Vagina (tissue), 2 donors: ENCODE results near the gene IL1F10. TPM values are rescaled to one million over a fixed set of nuclear protein-coding genes. Genes with fewer than 3 reads are reported as not detected.

ENCODE experiments used
- DNase-seq, 2 donors: peaks; one replicate each; pipeline ENCODE4 v3.0.0-alpha.2; 2017; ENCODE audit errors: extremely low spot score in 2 of 2
- H3K27ac ChIP-seq: fragments of 200-600 bp; sonication (generic); one replicate; pipeline ENCODE4 v1.5.1; 2019
- H3K27me3 ChIP-seq: fragments of 200-600 bp; sonication (generic); one replicate; pipeline ENCODE4 v1.5.1; 2019
- H3K36me3 ChIP-seq, 2 donors: fragments of 200-600 bp; sonication (generic); one replicate each; pipeline ENCODE4 v1.5.1; 2017 to 2019
- H3K4me1 ChIP-seq: fragments of 200-600 bp; sonication (generic); one replicate; pipeline ENCODE4 v1.5.1; 2019
- H3K4me3 ChIP-seq, 2 donors: fragments of 200-600 bp; sonication (generic); 1 replicate in 1 of 2; 2 replicates in 1 of 2; pipeline ENCODE4 v1.5.1; 2016 to 2019
- H3K9me3 ChIP-seq: fragments of 200-600 bp; sonication (generic); one replicate; pipeline ENCODE4 v1.5.1; 2019
- CTCF ChIP-seq, 3 experiments: fragments of 450-650 bp in 2 of 3; fragments of 200-600 bp in 1 of 3; sonication (generic) in 1 of 3; IDR thresholded peaks; one replicate each; pipeline ENCODE4 v1.5.1; 2017 to 2019; ENCODE audit warnings: antibody characterized with exemption in 3 of 3, mild to moderate bottlenecking in 2 of 3, moderate library complexity in 2 of 3
- POLR2A ChIP-seq, 2 donors: fragments of 450-650 bp; IDR thresholded peaks; one replicate each; pipeline ENCODE4 v1.6.1; 2017; ENCODE audit warnings: antibody characterized with exemption in 2 of 2, mild to moderate bottlenecking in 2 of 2, moderate library complexity in 2 of 2
- POLR2AphosphoS5 ChIP-seq, 2 donors: sonication (generic); formaldehyde crosslinking; IDR thresholded peaks; one replicate each; pipeline ENCODE4 v1.9.0; 2017; ENCODE audit warnings: antibody characterized with exemption in 2 of 2, mild to moderate bottlenecking in 2 of 2, low read depth in 1 of 2; ENCODE audit not compliant: insufficient read depth in 1 of 2
- intact Hi-C: fragments of 100-400 bp; cut with DNase I; formaldehyde crosslinking; loops from one replicate; pipeline ENCODE4 v1.15.1; 2023
- total RNA-seq: library from RNA; depleted of rRNA; stranded (reverse); fragments of >200 nt; gene quantifications from one replicate; pipeline ENCODE4 v1.2.3, GENCODE V29; 2016

IL1F10 gene
- total RNA-seq, 1 donor from 2014 or later, result not detected

- intact Hi-C loops, result no loop called here
- peak overlapping the region; percentile 53 for H3K27ac ChIP-seq
- H3K36me3 ChIP-seq, result no peaks in the 10 kb centered on the region
- no peaks in the 10 kb centered on the region for H3K9me3 ChIP-seq
- H3K4me1 ChIP-seq, result peaks cover 23% of the 10 kb centered on the region
- DNase-seq, result no peak
- H3K27me3 ChIP-seq, result no peaks in the 10 kb centered on the region
- TF ChIP-seq POLR2A (IDR thresholded peaks at IDR 0.05) (no peak), POLR2AphosphoS5 (IDR thresholded peaks at IDR 0.05; ENCODE audit: insufficient read depth in 1 of 2, low read depth in 1 of 2) (no peak), CTCF (IDR thresholded peaks at IDR 0.05) (no peak)
- no peak overlapping the region for H3K4me3 ChIP-seq
These were observed 47.2 kb downstream of the IL1F10 start for GRCh38 chr2:113114996-113115395.

GRCh38 chr2:113116100-113116958, 48.6 kb downstream of the IL1F10 start:
- no peaks in the 10 kb centered on the region for H3K27me3 ChIP-seq
- H3K4me3 ChIP-seq, result no peak overlapping the region
- no peak for DNase-seq
- no peaks in the 10 kb centered on the region for H3K9me3 ChIP-seq
- intact Hi-C loops, result no loop called here
- peak overlapping the region; percentile 53 for H3K27ac ChIP-seq
- peaks cover 23% of the 10 kb centered on the region for H3K4me1 ChIP-seq
- H3K36me3 ChIP-seq, result no peaks in the 10 kb centered on the region
- TF ChIP-seq CTCF (IDR thresholded peaks at IDR 0.05) (no peak), POLR2A (IDR thresholded peaks at IDR 0.05) (no peak), POLR2AphosphoS5 (IDR thresholded peaks at IDR 0.05; ENCODE audit: insufficient read depth in 1 of 2, low read depth in 1 of 2) (no peak)

GRCh38 chr2:113117541-113118262, 49.9 kb downstream of the IL1F10 start:
- H3K4me3 ChIP-seq, result peak overlapping the region in 1 of 2 donors; percentile 25
- peak; percentile 60 to 80 for TF ChIP-seq POLR2AphosphoS5 (IDR thresholded peaks at IDR 0.05; ENCODE audit: insufficient read depth in 1 of 2, low read depth in 1 of 2)
- TF ChIP-seq CTCF (IDR thresholded peaks at IDR 0.05), result no peak
- TF ChIP-seq POLR2A (IDR thresholded peaks at IDR 0.05), result peak in 1 of 2 donors; percentile 30
- peaks cover 23% of the 10 kb centered on the region for H3K4me1 ChIP-seq
- no peaks in the 10 kb centered on the region for H3K27me3 ChIP-seq
- peak overlapping the region; percentile 53 for H3K27ac ChIP-seq
- H3K36me3 ChIP-seq, result no peaks in the 10 kb centered on the region
- intact Hi-C loops, result no loop called here
- DNase-seq, result peak; percentile 93 to 97
- no peaks in the 10 kb centered on the region for H3K9me3 ChIP-seq

- peak overlapping the region; percentile 42 for H3K27ac ChIP-seq
- intact Hi-C loops, result no loop called here
- H3K4me3 ChIP-seq, result peak overlapping the region in 1 of 2 donors; percentile 25
- no peaks in the 10 kb centered on the region for H3K27me3 ChIP-seq
- DNase-seq, result no peak
- H3K9me3 ChIP-seq, result no peaks in the 10 kb centered on the region
- peaks cover 23% of the 10 kb centered on the region for H3K4me1 ChIP-seq
- TF ChIP-seq CTCF (IDR thresholded peaks at IDR 0.05) (no peak), POLR2AphosphoS5 (IDR thresholded peaks at IDR 0.05; ENCODE audit: insufficient read depth in 1 of 2, low read depth in 1 of 2) (no peak), POLR2A (IDR thresholded peaks at IDR 0.05) (no peak)
- H3K36me3 ChIP-seq, result no peaks in the 10 kb centered on the region
These were observed 50.5 kb downstream of the IL1F10 start for GRCh38 chr2:113118263-113118657.
